ENCODE results near the gene MROH2B.

DNA sequence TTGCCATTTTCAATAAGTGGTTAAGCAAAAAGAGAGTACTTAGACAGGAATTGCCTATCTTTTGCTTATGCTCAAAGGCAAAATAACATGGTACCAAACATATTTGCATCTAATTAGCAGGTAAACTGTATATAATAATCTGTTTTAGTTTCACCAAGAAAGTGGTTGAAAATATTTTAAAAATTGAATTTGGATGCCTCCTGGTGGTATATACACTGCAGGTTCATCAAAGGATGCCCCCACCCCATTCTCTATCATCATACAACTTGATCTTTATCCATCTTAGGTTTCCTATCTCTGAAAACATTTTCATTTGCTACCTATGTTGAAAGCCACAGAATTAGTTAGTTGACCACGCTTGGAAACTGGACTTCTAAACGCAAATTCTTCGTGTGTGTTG is 47.0 kb upstream of the MROH2B start:
- TF ChIP-seq POLR2A (IDR thresholded peaks at IDR 0.05; ENCODE audit: low read depth, low read length) (no peak), TAF1 (IDR thresholded peaks at IDR 0.05; ENCODE audit: low read depth, low read length) (no peak), POLR2AphosphoS5 (IDR thresholded peaks at IDR 0.05; ENCODE audit: low read depth, low read length) (no peak), POU2F2 (IDR thresholded peaks at IDR 0.05; ENCODE audit: low read depth, low read length) (no peak), SPI1 (IDR thresholded peaks at IDR 0.05; ENCODE audit: low read depth, low read length) (no peak), PAX5 (IDR thresholded peaks at IDR 0.05; ENCODE audit: insufficient read depth, low read length, severe bottlenecking) (no peak)
